ENCODE measurements around the gene SLC11A2. TPM values are rescaled to one million over a fixed set of nuclear protein-coding genes. Genes with fewer than 3 reads are reported as not detected.

The SLC11A2 gene
- total RNA-seq, 2 donors from 2014 or later = 74.3 to 99.1 TPM

- H3K27me3 ChIP-seq (ENCODE audit: control insufficient read depth, insufficient read depth, low read length, poor library complexity, severe bottlenecking) = no peaks in the 10 kb centered on the region
- WGBS, 2 experiments (ENCODE audit: insufficient coverage in 1 of 2, insufficient read length in 1 of 2) = 70 to 72% methylated on average over 7 to 8 of the region's 8 CpGs
- peaks cover 62% of the 10 kb centered on the region for H3K36me3 ChIP-seq (ENCODE audit: control insufficient read depth, insufficient read depth, low read length)
- no peaks in the 10 kb centered on the region for H3K9me3 ChIP-seq (ENCODE audit: control insufficient read depth, low read length)
- DNase-seq = peak; percentile 84
- no peak overlapping the region for H3K4me3 ChIP-seq (ENCODE audit: low read length)
- peaks cover 3% of the 10 kb centered on the region for H3K4me1 Mint-ChIP-seq
- H3K36me3 Mint-ChIP-seq (ENCODE audit: low read depth) = peaks cover 42% of the 10 kb centered on the region
- no peaks in the 10 kb centered on the region for H3K4me1 ChIP-seq (ENCODE audit: control insufficient read depth, insufficient read depth, low read length)
- TF ChIP-seq CTCF (conservative IDR thresholded peaks at IDR 0.05) = peak; percentile 79
- H3K9me3 Mint-ChIP-seq = no peaks in the 10 kb centered on the region
- peak overlapping the region; percentile 26 for H3K27ac Mint-ChIP-seq
- no peak overlapping the region for H3K9ac ChIP-seq (ENCODE audit: extremely low read depth, low read length, poor library complexity, severe bottlenecking)
- no peak overlapping the region for H3K27ac ChIP-seq (ENCODE audit: low read depth, low read length)
- no peaks in the 10 kb centered on the region for H3K27me3 Mint-ChIP-seq (ENCODE audit: insufficient read depth)
- H3K4me3 Mint-ChIP-seq = no peak overlapping the region
These were observed 39.0 kb downstream of the SLC11A2 start for GRCh38 chr12:50986966-50987737.

- H3K36me3 Mint-ChIP-seq (ENCODE audit: low read depth) = peaks cover 34% of the 10 kb centered on the region
- no peak for TF ChIP-seq CTCF (conservative IDR thresholded peaks at IDR 0.05)
- no peaks in the 10 kb centered on the region for H3K27me3 ChIP-seq (ENCODE audit: control insufficient read depth, insufficient read depth, low read length, poor library complexity, severe bottlenecking)
- no peaks in the 10 kb centered on the region for H3K9me3 ChIP-seq (ENCODE audit: control insufficient read depth, low read length)
- no peak overlapping the region for H3K27ac ChIP-seq (ENCODE audit: low read depth, low read length)
- H3K4me3 Mint-ChIP-seq = no peak overlapping the region
- no peak for DNase-seq
- no peak overlapping the region for H3K9ac ChIP-seq (ENCODE audit: extremely low read depth, low read length, poor library complexity, severe bottlenecking)
- H3K4me1 ChIP-seq (ENCODE audit: control insufficient read depth, insufficient read depth, low read length) = no peaks in the 10 kb centered on the region
- H3K4me3 ChIP-seq (ENCODE audit: low read length) = no peak overlapping the region
- no peaks in the 10 kb centered on the region for H3K27me3 Mint-ChIP-seq (ENCODE audit: insufficient read depth)
- H3K9me3 Mint-ChIP-seq = no peaks in the 10 kb centered on the region
- H3K4me1 Mint-ChIP-seq = peaks cover 3% of the 10 kb centered on the region
- H3K36me3 ChIP-seq (ENCODE audit: control insufficient read depth, insufficient read depth, low read length) = peaks cover 57% of the 10 kb centered on the region
- H3K27ac Mint-ChIP-seq = no peak overlapping the region
These were observed 40.9 kb downstream of the SLC11A2 start for GRCh38 chr12:50985322-50985721.

GRCh38 chr12:50984586-50985298 lies 41.4 kb downstream of the SLC11A2 start:
- H3K9me3 ChIP-seq (ENCODE audit: control insufficient read depth, low read length) = no peaks in the 10 kb centered on the region
- Mint-ChIP-seq H3K27ac (no peak overlapping the region), H3K27me3 (ENCODE audit: insufficient read depth) (no peaks in the 10 kb centered on the region), H3K36me3 (ENCODE audit: low read depth) (peaks cover 32% of the 10 kb centered on the region), H3K4me3 (no peak overlapping the region), H3K4me1 (peaks cover 3% of the 10 kb centered on the region), H3K9me3 (no peaks in the 10 kb centered on the region)
- no peak overlapping the region for H3K9ac ChIP-seq (ENCODE audit: extremely low read depth, low read length, poor library complexity, severe bottlenecking)
- H3K4me1 ChIP-seq (ENCODE audit: control insufficient read depth, insufficient read depth, low read length) = no peaks in the 10 kb centered on the region
- no peak overlapping the region for H3K27ac ChIP-seq (ENCODE audit: low read depth, low read length)
- no peak for DNase-seq
- peaks cover 53% of the 10 kb centered on the region for H3K36me3 ChIP-seq (ENCODE audit: control insufficient read depth, insufficient read depth, low read length)
- WGBS, 2 experiments (ENCODE audit: insufficient coverage in 1 of 2, insufficient read length in 1 of 2) = 38 to 50% methylated on average over 2 of the region's 2 CpGs
- no peaks in the 10 kb centered on the region for H3K27me3 ChIP-seq (ENCODE audit: control insufficient read depth, insufficient read depth, low read length, poor library complexity, severe bottlenecking)
- TF ChIP-seq CTCF (conservative IDR thresholded peaks at IDR 0.05) = no peak
- H3K4me3 ChIP-seq (ENCODE audit: low read length) = no peak overlapping the region
